DOHH2 (cell line): Measurements from ENCODE around the gene CCR2.

ENCODE experiments used
- EZH2phosphoT487 ChIP-seq: fragments of 200-600 bp; sonication (generic); IDR thresholded peaks from 2 replicates; pipeline ENCODE4 v1.6.1; 2017; ENCODE audit warnings: borderline replicate concordance, mild to moderate bottlenecking, antibody characterized with exemption, low read length, moderate library complexity, mixed read lengths
- TF ChIP-seq, protein P1 (sequence below): fragments of 200-600 bp; sonication (generic); IDR thresholded peaks from one replicate; pipeline ENCODE4 v1.5.1; 2014; ENCODE audit warnings: antibody characterized with exemption, mild to moderate bottlenecking, low read depth, low read length; ENCODE audit not compliant: poor library complexity, severe bottlenecking

DNA sequence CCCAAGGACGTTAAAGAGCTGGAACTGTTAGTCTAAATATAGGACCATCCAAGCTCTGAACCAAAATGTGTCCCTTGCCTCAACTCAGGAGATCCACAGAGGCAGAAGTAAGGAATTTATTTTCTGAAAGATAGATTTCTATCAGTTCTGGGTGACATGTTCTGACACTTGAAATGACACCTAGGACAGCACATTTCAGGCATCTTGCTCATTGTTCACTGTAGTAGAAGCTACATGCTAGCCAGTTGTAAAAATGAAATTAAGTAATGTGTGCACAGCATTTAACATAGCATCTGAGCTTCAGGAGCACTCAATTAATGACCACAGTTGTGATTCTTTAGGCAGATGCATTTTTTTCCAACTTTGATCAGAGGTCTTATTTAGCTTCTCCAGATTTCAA, 567 bp downstream of the CCR2 start:
- TF ChIP-seq, protein P1, sequence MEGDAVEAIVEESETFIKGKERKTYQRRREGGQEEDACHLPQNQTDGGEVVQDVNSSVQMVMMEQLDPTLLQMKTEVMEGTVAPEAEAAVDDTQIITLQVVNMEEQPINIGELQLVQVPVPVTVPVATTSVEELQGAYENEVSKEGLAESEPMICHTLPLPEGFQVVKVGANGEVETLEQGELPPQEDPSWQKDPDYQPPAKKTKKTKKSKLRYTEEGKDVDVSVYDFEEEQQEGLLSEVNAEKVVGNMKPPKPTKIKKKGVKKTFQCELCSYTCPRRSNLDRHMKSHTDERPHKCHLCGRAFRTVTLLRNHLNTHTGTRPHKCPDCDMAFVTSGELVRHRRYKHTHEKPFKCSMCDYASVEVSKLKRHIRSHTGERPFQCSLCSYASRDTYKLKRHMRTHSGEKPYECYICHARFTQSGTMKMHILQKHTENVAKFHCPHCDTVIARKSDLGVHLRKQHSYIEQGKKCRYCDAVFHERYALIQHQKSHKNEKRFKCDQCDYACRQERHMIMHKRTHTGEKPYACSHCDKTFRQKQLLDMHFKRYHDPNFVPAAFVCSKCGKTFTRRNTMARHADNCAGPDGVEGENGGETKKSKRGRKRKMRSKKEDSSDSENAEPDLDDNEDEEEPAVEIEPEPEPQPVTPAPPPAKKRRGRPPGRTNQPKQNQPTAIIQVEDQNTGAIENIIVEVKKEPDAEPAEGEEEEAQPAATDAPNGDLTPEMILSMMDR: no peak
- no peak for TF ChIP-seq EZH2phosphoT487
